ENCODE measurements around the gene TMEM248. TPM values are rescaled to one million over a fixed set of nuclear protein-coding genes. Genes with fewer than 3 reads are reported as not detected.
"Not testable (repeated sequence)": the region's sequence is repeated elsewhere in the genome, so short reads cannot be mapped to it uniquely, and the experiment has no call there.

The TMEM248 gene
- total RNA-seq, 1 donor from 2014 or later: 96.5 TPM

GRCh38 chr7:66883716-66884115 lies 37.3 kb upstream of the TMEM248 start:
- TF ChIP-seq CTCF (IDR thresholded peaks at IDR 0.05; ENCODE audit: insufficient read depth, low read length, poor library complexity, severe bottlenecking): no peak
- Histone ChIP-seq H3K36me3 (ENCODE audit: control insufficient read depth, insufficient read depth, low read length) (no peaks in the 10 kb centered on the region), H3K27me3 (ENCODE audit: control insufficient read depth, insufficient read depth, low read length) (no peaks in the 10 kb centered on the region), H3K4me3 (ENCODE audit: low read depth, low read length) (no peak overlapping the region)
- no peak for DNase-seq (ENCODE audit: low read depth)

GRCh38 chr7:66884556-66884955 lies 36.5 kb upstream of the TMEM248 start:
- not testable (repeated sequence) for H3K4me3 ChIP-seq (ENCODE audit: low read depth, low read length); H3K36me3 ChIP-seq (ENCODE audit: control insufficient read depth, insufficient read depth, low read length); DNase-seq (ENCODE audit: low read depth); H3K27me3 ChIP-seq (ENCODE audit: control insufficient read depth, insufficient read depth, low read length)

- DNase-seq (ENCODE audit: low read depth): no peak
- Histone ChIP-seq H3K4me3 (ENCODE audit: low read depth, low read length) (no peak overlapping the region), H3K36me3 (ENCODE audit: control insufficient read depth, insufficient read depth, low read length) (no peaks in the 10 kb centered on the region), H3K27me3 (ENCODE audit: control insufficient read depth, insufficient read depth, low read length) (no peaks in the 10 kb centered on the region)
- TF ChIP-seq CTCF (IDR thresholded peaks at IDR 0.05; ENCODE audit: insufficient read depth, low read length, poor library complexity, severe bottlenecking): no peak
These were observed 34.9 kb upstream of the TMEM248 start for GRCh38 chr7:66886152-66886551.

- H3K36me3 ChIP-seq (ENCODE audit: control insufficient read depth, insufficient read depth, low read length); DNase-seq (ENCODE audit: low read depth); H3K4me3 ChIP-seq (ENCODE audit: low read depth, low read length); H3K27me3 ChIP-seq (ENCODE audit: control insufficient read depth, insufficient read depth, low read length): not testable (repeated sequence)
These were observed 32.8 kb upstream of the TMEM248 start for GRCh38 chr7:66888223-66888622.

GRCh38 chr7:66894463-66895080 lies 26.5 kb upstream of the TMEM248 start:
- Histone ChIP-seq H3K36me3 (ENCODE audit: control insufficient read depth, insufficient read depth, low read length) (no peaks in the 10 kb centered on the region), H3K4me3 (ENCODE audit: low read depth, low read length) (no peak overlapping the region), H3K27me3 (ENCODE audit: control insufficient read depth, insufficient read depth, low read length) (no peaks in the 10 kb centered on the region)
- no peak for TF ChIP-seq CTCF (IDR thresholded peaks at IDR 0.05; ENCODE audit: insufficient read depth, low read length, poor library complexity, severe bottlenecking)
- DNase-seq (ENCODE audit: low read depth): no peak

- H3K36me3 ChIP-seq (ENCODE audit: control insufficient read depth, insufficient read depth, low read length): no peaks in the 10 kb centered on the region
- no peak for TF ChIP-seq CTCF (IDR thresholded peaks at IDR 0.05; ENCODE audit: insufficient read depth, low read length, poor library complexity, severe bottlenecking)
- DNase-seq (ENCODE audit: low read depth): no peak
- no peak overlapping the region for H3K4me3 ChIP-seq (ENCODE audit: low read depth, low read length)
- no peaks in the 10 kb centered on the region for H3K27me3 ChIP-seq (ENCODE audit: control insufficient read depth, insufficient read depth, low read length)
These were observed 24.6 kb upstream of the TMEM248 start for GRCh38 chr7:66896441-66896840.

GRCh38 chr7:66899552-66900280 lies 21.3 kb upstream of the TMEM248 start:
- H3K4me3 ChIP-seq (ENCODE audit: low read depth, low read length): no peak overlapping the region
- H3K36me3 ChIP-seq (ENCODE audit: control insufficient read depth, insufficient read depth, low read length): no peaks in the 10 kb centered on the region
- H3K27me3 ChIP-seq (ENCODE audit: control insufficient read depth, insufficient read depth, low read length): no peaks in the 10 kb centered on the region
- no peak for TF ChIP-seq CTCF (IDR thresholded peaks at IDR 0.05; ENCODE audit: insufficient read depth, low read length, poor library complexity, severe bottlenecking)
- DNase-seq (ENCODE audit: low read depth): no peak

Measured in kidney epithelial cell (primary cell).